Measurements from ENCODE around the gene PPP2R2C. TPM values are rescaled to one million over a fixed set of nuclear protein-coding genes. Genes with fewer than 3 reads are reported as not detected.

Gene PPP2R2C
- total RNA-seq, 3 donors from 2014 or later = 0.16 to 0.66 (median 0.44) TPM

- Histone ChIP-seq H3K27me3 (peaks cover 0 to 10% of the 10 kb centered on the region in 2 donors), H3K9me3 (peaks cover 0 to under 1% of the 10 kb centered on the region in 2 donors), H3K36me3 (no peaks in the 10 kb centered on the region), H3K27ac (no peak overlapping the region), H3K4me1 (no peaks in the 10 kb centered on the region), H3K4me3 (no peak overlapping the region)
- TF ChIP-seq POLR2AphosphoS5 (IDR thresholded peaks at IDR 0.05) = no peak
- intact Hi-C loops (cut with DNase I; ENCODE audit: low total_unique reads) = no loop called here
- DNase-seq (ENCODE audit: low spot score in 2 of 2) = no peak
Measured at GRCh38 chr4:6350646-6351045, 121.8 kb downstream of the PPP2R2C start.

GRCh38 chr4:6349896-6350603, 122.4 kb downstream of the PPP2R2C start:
- H3K4me3 ChIP-seq = no peak overlapping the region
- intact Hi-C loops (cut with DNase I; ENCODE audit: low total_unique reads) = no loop called here
- no peak for DNase-seq (ENCODE audit: low spot score in 2 of 2)
- H3K27me3 ChIP-seq = peaks cover 0 to 10% of the 10 kb centered on the region in 2 donors
- peaks cover 0 to 7% of the 10 kb centered on the region in 2 donors for H3K9me3 ChIP-seq
- H3K4me1 ChIP-seq = no peaks in the 10 kb centered on the region
- H3K27ac ChIP-seq = no peak overlapping the region
- TF ChIP-seq, protein P1, sequence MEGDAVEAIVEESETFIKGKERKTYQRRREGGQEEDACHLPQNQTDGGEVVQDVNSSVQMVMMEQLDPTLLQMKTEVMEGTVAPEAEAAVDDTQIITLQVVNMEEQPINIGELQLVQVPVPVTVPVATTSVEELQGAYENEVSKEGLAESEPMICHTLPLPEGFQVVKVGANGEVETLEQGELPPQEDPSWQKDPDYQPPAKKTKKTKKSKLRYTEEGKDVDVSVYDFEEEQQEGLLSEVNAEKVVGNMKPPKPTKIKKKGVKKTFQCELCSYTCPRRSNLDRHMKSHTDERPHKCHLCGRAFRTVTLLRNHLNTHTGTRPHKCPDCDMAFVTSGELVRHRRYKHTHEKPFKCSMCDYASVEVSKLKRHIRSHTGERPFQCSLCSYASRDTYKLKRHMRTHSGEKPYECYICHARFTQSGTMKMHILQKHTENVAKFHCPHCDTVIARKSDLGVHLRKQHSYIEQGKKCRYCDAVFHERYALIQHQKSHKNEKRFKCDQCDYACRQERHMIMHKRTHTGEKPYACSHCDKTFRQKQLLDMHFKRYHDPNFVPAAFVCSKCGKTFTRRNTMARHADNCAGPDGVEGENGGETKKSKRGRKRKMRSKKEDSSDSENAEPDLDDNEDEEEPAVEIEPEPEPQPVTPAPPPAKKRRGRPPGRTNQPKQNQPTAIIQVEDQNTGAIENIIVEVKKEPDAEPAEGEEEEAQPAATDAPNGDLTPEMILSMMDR (IDR thresholded peaks at IDR 0.05) = no peak
- no peak for TF ChIP-seq POLR2A (IDR thresholded peaks at IDR 0.05)
- no peak for TF ChIP-seq POLR2AphosphoS5 (IDR thresholded peaks at IDR 0.05)
- H3K36me3 ChIP-seq = no peaks in the 10 kb centered on the region

- no peaks in the 10 kb centered on the region for H3K36me3 ChIP-seq
- H3K4me1 ChIP-seq = no peaks in the 10 kb centered on the region
- H3K27me3 ChIP-seq = peaks cover 0 to 10% of the 10 kb centered on the region in 2 donors
- DNase-seq (ENCODE audit: low spot score in 2 of 2) = no peak
- intact Hi-C loops (cut with DNase I; ENCODE audit: low total_unique reads) = no loop called here
- no peak overlapping the region for H3K27ac ChIP-seq
- TF ChIP-seq POLR2A (IDR thresholded peaks at IDR 0.05) (no peak), POLR2AphosphoS5 (IDR thresholded peaks at IDR 0.05) (no peak)
- TF ChIP-seq, protein P1 (IDR thresholded peaks at IDR 0.05) = no peak
- no peak overlapping the region for H3K4me3 ChIP-seq
- peaks cover 0 to 7% of the 10 kb centered on the region in 2 donors for H3K9me3 ChIP-seq
Measured at GRCh38 chr4:6348408-6348807, 124.0 kb downstream of the PPP2R2C start.

DNA sequence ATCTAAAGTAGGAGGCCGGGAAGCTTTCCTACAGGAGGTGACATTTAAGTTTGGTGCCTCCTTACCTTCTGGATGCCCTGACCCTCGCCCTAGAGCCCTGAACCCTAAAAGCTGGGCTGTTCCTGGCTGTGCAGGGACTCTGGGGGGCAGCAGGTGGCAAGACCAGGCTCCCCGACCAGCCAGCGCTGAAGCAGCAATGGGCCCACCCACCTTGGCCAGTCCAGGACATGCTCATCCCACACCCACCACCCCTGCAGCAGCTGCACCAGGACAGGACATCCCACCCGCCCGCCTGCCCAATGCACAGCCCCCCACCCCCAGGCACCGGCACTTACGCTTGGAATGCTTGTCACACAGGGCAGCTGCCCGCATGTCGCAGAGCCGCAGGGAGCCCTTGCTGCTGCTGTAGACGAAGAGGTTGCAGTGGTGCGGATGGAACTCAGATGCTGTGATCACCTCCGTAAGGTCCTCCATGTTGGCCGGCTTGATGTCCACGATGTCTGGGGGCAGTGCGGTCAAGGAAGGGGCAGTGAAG, 124.8 kb downstream of the PPP2R2C start:
- intact Hi-C loops (cut with DNase I; ENCODE audit: low total_unique reads) = no loop called here
- TF ChIP-seq POLR2A (IDR thresholded peaks at IDR 0.05) (no peak), POLR2AphosphoS5 (IDR thresholded peaks at IDR 0.05) (no peak)
- TF ChIP-seq, protein P1 (IDR thresholded peaks at IDR 0.05) = no peak
- Histone ChIP-seq H3K4me1 (no peaks in the 10 kb centered on the region), H3K9me3 (peaks cover 0 to 7% of the 10 kb centered on the region in 2 donors), H3K27me3 (peaks cover 0 to 10% of the 10 kb centered on the region in 2 donors), H3K27ac (no peak overlapping the region), H3K36me3 (no peaks in the 10 kb centered on the region), H3K4me3 (no peak overlapping the region)
- DNase-seq (ENCODE audit: low spot score in 2 of 2) = no peak

DNA sequence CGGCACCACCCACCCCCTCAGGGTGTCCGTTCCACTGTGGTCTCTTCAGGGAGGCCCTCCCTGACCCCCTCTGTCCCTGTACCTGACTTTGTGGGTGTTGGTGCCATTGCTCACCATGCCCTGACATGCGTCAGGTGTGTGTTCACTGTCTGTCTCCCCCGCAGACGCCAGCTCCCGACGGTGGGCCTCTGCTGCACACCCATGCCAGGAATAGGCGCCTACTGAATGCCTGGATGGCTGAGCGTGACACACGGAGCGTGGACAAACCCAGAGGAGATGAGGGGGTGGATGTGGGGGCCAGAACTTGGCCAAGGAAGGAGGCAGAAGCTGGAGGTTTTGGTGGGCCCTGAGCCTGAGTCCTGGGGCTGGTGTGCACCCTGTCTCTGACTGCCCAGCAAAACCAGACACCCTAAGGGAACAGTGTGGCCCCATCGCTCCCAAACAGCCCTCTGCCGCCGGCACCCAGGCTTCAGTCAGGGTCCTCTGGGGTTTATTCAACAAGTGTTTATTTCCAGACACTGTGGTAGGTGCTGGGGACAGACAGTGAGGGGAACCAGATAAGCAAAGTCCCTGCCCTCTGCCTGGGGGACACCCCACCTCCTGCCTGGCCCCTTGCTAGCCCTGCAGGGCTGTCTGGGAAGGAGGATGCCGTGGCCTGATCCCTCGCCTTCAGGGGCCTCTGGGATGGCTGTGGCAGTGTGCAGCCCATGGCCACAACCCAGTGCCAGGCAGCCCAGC, 125.9 kb downstream of the PPP2R2C start:
- Histone ChIP-seq H3K4me3 (no peak overlapping the region), H3K27ac (no peak overlapping the region), H3K4me1 (no peaks in the 10 kb centered on the region), H3K9me3 (peaks cover 0 to 7% of the 10 kb centered on the region in 2 donors), H3K36me3 (no peaks in the 10 kb centered on the region), H3K27me3 (peaks cover 0 to 10% of the 10 kb centered on the region in 2 donors)
- intact Hi-C loops (cut with DNase I; ENCODE audit: low total_unique reads) = no loop called here
- no peak for TF ChIP-seq POLR2A (IDR thresholded peaks at IDR 0.05)
- TF ChIP-seq POLR2AphosphoS5 (IDR thresholded peaks at IDR 0.05) = no peak
- TF ChIP-seq, protein P1 (IDR thresholded peaks at IDR 0.05) = no peak
- no peak for DNase-seq (ENCODE audit: low spot score in 2 of 2)
